HG03469 (cell line): ENCODE data around the gene ADGRG1.

Experiments used
- ATAC-seq: cut with Tn5 transposase; IDR thresholded peaks from one replicate; pipeline ENCODE4 v1.9.1; 2021; ENCODE audit warnings: mild to moderate bottlenecking, moderate library complexity, moderate number of reproducible peaks; ENCODE audit not compliant: unreplicated experiment

Gene ADGRG1

DNA sequence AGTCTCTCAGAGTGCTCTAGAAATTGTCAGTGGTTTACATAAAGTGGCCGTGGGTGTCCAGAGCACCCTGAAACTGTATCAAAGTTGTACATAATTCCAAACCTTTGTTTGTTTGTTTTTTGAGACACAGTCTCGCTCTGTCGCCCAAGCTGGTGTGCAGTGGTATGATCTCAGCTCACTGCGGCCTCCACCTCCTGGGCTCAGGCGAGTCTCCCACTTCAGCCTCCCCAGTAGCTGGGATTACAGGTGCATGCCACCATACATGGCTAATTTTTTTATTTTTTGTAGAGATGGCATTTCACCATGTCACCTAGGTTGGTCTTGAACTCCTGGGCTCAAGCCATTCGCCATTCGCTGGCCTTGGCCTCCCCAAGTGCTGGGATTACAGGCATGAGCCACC is 24.3 kb upstream of the ADGRG1 start:
- no peak for ATAC-seq

GRCh38 chr16:57606147-57606846 is 22.1 kb upstream of the ADGRG1 start:
- ATAC-seq = no peak

DNA sequence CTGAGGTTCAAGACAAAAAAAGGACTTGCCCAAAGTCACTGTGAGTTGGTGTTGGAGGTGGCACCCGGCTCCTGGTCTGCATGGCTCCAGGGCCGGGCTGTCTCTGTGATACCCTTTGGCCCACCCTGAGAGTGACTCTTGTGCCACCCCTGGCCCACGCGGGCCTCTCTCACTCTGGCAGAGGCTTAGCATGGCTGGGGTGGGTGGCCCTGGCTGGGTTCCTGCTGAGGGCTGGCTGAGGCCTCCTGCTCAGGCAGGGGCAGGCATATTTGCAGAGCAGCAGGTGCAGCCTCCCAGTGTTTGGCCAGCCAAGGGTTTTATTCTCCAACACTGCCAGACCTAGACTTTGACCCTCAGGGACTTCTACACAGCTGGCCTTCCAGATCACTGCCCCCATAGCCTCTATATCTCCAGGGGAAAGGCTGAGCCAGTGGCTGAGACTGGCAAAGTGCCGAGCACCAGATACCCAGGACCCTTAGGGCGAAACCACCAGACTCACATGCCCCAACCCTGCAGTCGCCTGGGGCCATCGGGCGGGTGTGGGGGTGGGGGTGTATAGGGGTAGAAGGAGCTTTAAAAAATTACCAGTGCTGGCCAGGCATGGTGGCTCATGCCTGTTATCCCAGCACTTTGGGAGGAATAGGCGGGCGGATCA is 21.5 kb upstream of the ADGRG1 start:
- ATAC-seq = no peak

GRCh38 chr16:57607676-57608461 is 20.6 kb upstream of the ADGRG1 start:
- no peak for ATAC-seq

GRCh38 chr16:57608462-57609113 is 19.8 kb upstream of the ADGRG1 start:
- ATAC-seq = no peak

DNA sequence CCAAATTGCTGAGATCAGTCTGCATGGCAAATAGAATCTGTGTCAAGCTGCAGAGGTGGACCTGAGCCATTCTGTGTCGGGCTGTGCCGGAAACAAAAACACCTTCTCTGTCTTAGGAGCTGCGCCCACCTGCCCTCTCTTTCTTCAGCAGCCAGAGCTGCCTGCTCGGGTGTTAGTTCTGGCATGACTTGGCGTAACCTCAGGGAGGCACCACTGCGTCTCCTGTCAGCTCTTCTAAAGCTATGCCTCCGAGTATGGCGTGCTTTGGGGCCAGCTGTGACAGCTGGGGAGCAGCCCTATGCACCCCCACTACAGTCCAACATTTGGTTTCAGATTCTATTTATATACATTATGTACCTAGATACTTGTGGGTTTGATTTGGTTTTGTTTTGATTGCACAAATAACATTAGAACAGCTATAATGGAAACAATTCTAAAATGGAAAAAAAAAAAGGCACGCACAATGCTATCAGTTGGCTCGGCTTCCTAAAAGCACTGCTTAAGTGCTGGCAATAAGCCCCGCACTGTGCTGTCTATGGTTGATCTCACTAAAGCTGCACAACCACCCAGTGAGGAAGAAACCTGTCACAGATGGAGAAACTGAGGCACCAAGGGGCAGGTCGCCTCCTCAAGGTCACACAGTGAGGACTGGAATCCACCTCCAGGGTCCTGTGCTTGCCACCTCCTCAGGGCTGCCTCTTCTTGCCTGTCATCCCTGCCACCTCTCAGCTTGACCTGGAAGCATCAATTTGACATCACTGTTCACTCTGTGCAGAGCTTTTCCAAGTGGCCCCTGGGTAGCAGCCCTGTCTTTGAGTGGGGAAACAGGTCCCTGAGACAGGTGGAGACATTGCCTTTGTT is 18.7 kb upstream of the ADGRG1 start:
- ATAC-seq = peak; percentile 92

- ATAC-seq = no peak
Observed at GRCh38 chr16:57610611-57611010, 17.8 kb upstream of the ADGRG1 start.

DNA sequence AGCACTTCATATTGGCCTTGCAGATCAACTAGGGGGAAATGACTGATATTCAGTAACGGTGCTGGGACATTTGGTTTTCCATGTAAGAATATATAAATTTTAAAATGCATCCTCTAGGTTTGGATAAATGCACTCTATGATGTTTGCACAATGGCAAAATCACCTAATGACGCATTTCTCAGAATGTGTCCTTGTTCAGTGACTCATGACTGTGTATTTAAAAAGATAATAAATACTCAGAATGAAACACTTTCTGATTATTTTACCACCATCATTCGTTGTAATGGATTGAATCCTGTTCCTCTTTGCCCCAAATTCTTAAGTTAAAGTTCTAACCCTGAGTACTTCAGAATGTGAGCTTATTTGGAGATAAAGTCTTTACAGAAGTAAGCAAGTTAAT is 17.2 kb upstream of the ADGRG1 start:
- no peak for ATAC-seq

DNA sequence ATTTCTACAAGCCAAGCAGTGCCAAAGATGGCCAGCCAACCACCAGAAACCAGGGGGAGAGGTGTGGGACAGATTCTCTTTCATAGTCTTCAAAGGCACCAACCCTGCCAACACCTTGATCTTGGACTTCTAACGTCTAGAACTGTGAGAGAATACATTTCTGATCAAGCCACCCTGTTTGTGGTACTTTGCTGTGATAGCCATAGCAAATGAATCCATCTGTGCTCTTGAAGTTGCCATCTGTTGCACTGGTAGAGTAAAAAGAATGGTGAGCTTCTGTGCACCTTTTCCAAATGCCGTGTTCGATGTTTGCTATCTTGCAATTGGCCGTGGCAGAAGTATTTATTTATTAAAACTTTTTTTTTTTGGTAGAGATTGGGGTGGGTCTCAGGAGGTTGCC is 16.7 kb upstream of the ADGRG1 start:
- ATAC-seq = no peak

- ATAC-seq = no peak
Observed at GRCh38 chr16:57612494-57612893, 15.9 kb upstream of the ADGRG1 start.

GRCh38 chr16:57613514-57613913 is 14.9 kb upstream of the ADGRG1 start:
- no peak for ATAC-seq

DNA sequence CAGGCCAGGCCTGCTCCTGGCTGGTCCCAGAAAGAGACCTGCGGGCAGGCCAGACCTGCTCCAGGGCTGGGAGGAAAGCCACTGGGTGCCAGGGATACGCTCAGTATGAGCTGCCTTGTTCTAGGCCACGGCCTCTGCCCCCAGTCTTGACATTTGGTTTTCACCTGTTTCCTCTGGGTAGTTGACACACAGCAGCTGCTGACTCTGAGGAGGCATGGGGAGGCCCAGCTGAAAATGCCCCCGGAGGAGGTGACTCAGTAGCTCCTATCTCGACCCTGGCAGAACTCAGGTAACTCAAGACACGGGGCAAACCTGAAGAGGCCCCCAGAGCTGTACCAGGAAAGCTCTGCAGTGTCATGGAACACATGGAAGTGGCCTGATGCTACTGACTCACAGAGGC is 13.9 kb upstream of the ADGRG1 start:
- no peak for ATAC-seq

- no peak for ATAC-seq
Observed at GRCh38 chr16:57614944-57615343, 13.5 kb upstream of the ADGRG1 start.

- ATAC-seq = no peak
Observed at GRCh38 chr16:57615813-57616212, 12.6 kb upstream of the ADGRG1 start.

- no peak for ATAC-seq
Observed at GRCh38 chr16:57616241-57616640, 12.2 kb upstream of the ADGRG1 start.

DNA sequence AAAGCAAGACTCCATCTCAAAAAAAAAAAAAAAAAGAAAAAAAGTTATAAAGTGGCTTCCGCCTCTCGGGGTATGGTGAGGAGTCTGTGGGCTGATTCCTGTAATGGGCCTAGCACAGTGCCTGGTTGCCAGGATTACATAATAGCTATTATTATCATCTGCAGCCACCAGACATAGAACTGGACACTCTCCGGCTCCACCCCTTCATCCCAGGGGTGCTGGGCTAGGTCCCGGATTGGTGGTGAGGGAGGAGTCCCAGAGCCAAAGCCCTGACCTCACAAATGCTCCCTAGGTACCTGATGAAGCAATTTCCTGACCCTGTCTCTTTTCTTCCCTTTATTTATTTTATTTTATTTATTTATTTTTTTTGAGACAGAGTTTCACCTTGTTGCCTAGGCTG is 11.6 kb upstream of the ADGRG1 start:
- no peak for ATAC-seq

DNA sequence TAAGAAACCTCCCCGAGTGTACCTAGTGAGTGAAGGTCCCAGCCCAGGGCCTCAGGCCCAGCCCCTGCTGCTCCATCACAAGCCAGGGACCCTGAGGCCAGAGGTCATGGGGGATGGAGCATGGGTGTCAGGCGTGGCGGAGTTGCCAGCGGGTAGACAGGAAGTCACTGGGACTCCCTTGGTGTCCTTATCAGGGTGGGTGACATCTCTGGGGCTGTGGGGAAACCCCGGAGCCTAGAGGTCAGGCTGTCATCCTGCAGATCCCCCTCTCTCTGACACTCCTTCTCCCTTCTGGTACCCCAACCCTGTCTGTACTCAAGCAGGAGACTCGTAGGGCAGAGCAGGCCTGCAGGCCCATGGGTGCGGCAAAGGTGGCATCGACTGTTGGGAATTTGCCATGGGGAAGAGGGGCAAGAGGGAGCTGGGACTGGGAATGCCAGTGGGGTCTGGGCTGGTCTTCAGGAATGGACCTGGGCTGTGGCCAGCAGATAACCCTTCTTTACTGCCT is 10.8 kb upstream of the ADGRG1 start:
- ATAC-seq = no peak

- ATAC-seq = no peak
Observed at GRCh38 chr16:57618296-57619132, 9.9 kb upstream of the ADGRG1 start.

GRCh38 chr16:57619133-57619605 is 9.3 kb upstream of the ADGRG1 start:
- ATAC-seq = no peak
